ENCODE measurements around the gene CDH4.

Gene CDH4

GRCh38 chr20:61299104-61299503 is 47.0 kb downstream of the CDH4 start:
- no peak overlapping the region for H3K4me3 ChIP-seq (ENCODE audit: low read length)
- no peak for DNase-seq (ENCODE audit: low read depth)
- TF ChIP-seq CTCF (conservative IDR thresholded peaks at IDR 0.05; ENCODE audit: low read depth, low read length), result no peak

GRCh38 chr20:61299618-61300017 is 47.6 kb downstream of the CDH4 start:
- TF ChIP-seq CTCF (conservative IDR thresholded peaks at IDR 0.05; ENCODE audit: low read depth, low read length), result no peak
- no peak for DNase-seq (ENCODE audit: low read depth)
- no peak overlapping the region for H3K4me3 ChIP-seq (ENCODE audit: low read length)

DNA sequence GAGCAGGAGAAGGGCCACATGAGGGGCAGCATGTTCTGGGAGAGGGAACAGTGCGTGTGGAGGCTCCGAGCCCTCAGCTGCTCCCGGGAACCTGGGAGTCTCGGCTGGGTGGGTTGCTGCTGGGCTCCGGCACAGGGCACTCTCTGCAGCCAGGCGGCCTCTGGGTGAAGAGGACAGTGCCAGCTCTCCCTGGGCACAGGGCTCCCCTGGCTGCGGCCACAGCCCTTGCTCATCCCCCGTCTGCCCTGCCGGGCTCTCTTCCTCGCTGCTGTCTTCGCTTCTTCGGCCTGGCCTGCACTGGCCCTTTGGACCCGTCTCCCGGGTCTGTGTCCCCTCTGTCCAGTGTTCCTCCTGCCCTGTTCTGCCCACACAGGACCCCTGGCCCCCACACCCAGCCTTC is 48.2 kb downstream of the CDH4 start:
- no peak for DNase-seq (ENCODE audit: low read depth)
- TF ChIP-seq CTCF (conservative IDR thresholded peaks at IDR 0.05; ENCODE audit: low read depth, low read length), result no peak
- no peak overlapping the region for H3K4me3 ChIP-seq (ENCODE audit: low read length)

DNA sequence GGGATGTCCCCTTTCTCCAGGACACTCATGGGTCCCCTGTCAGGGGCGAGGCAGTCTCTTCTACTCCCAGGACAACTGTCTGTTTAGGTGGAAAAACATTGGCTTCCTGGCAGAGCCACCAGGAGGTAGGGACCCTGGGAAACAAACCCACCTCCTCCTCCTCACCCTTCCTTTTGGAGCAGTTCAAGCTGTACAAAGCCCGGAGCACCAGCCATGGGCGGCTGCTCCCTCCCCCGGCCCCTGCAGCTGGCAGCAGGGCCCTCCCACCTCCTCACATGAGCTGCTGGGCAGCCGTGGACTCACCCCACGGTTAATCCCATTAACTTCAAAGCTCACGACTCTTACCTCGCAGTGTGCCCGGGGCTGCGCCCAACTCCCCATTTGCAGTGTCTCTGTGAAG is 48.6 kb downstream of the CDH4 start:
- H3K4me3 ChIP-seq (ENCODE audit: low read length), result no peak overlapping the region
- no peak for TF ChIP-seq CTCF (conservative IDR thresholded peaks at IDR 0.05; ENCODE audit: low read depth, low read length)
- DNase-seq (ENCODE audit: low read depth), result no peak

DNA sequence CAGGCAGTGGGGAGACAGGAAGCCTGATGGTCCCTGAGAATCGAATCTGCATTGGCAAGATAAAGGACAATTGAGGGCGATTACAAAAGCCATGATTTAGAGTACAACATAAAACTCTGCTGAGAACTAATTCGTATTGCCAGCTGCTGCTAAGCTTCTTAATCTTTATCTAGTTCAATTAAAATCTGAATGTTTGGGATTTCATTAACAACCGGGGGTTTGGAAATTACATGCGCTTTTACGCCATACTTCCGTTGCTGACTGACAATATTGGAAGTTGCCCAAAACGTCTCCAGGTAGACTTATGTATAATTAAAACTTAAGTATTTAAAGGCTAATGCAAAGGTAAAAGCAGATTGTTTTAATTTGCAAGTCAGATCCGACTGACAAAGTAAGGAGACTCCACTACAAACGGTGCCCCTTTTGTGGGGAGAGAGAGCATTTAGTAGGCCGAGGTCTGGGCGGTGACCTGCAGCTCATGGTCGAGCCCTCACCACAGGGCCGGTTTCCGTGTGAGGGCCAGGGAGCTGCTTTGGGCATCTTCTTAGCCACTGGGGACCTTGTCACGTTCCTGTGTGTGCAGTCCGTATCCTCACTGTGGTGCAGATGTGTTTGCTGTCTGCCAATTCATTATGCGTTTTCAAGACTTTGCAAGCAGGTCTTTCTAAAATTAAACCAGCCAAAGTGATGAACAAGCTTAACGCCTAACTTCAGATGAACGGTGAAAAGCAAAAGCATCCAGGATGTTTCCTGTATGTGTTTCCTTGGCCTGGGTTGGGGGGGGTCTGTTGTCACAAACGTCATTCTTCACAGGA is 49.9 kb downstream of the CDH4 start:
- no peak for DNase-seq (ENCODE audit: low read depth)
- no peak overlapping the region for H3K4me3 ChIP-seq (ENCODE audit: low read length)
- TF ChIP-seq CTCF (conservative IDR thresholded peaks at IDR 0.05; ENCODE audit: low read depth, low read length), result no peak

DNA sequence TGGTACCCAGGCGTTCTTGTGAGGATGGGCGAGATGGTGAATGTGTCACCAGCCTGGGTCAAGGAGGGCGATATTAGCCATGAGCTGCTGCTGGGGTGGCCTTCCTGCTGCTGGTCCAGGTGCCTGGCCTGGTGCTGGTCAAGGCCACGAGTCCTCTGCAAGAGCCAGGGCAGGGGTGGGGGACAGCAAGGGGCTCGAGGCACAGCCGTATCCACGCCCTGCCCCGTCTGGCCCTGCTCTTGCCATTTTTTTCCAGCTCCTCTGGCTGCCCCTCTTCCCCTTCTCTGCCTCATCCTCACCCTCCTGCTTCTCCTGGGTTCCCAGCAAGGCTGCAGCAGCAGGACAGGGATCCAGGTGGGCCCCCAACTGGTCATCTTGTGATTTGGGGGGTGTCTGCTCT is 51.2 kb downstream of the CDH4 start:
- H3K4me3 ChIP-seq (ENCODE audit: low read length), result no peak overlapping the region
- TF ChIP-seq CTCF (conservative IDR thresholded peaks at IDR 0.05; ENCODE audit: low read depth, low read length), result no peak
- no peak for DNase-seq (ENCODE audit: low read depth)

DNA sequence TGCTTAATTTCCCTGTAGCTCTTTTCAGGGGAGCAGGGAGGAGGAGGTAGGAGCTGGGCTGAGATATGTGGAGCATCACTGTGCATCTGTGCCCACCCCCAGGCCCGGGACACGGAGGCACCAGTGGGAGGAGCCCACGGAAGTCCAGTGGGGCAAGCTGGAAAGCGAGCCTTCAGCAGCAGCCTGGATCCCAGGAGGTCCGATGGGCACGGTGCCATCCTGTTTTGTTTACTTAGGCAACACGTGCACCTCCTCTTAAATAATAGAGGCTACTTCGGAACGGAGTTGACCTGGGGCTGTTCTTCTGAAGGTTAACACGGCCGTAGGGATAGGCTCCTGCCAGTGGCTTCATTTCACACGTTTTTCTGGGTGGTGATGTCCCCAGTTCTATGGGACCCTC is 51.6 kb downstream of the CDH4 start:
- no peak overlapping the region for H3K4me3 ChIP-seq (ENCODE audit: low read length)
- DNase-seq (ENCODE audit: low read depth), result no peak
- TF ChIP-seq CTCF (conservative IDR thresholded peaks at IDR 0.05; ENCODE audit: low read depth, low read length), result no peak
